GM12873 (cell line): Measurements from ENCODE around the gene SFXN4.

Source experiments
- CTCF ChIP-seq: IDR thresholded peaks from 2 replicates; pipeline ENCODE4 v1.5.1; 2012; ENCODE audit warnings: low read depth, mild to moderate bottlenecking, moderate library complexity, low read length, control low read depth; ENCODE audit not compliant: insufficient read depth; ENCODE audit errors: missing control alignments

SFXN4 gene

GRCh38 chr10:119104654-119105015 lies 60.9 kb downstream of the SFXN4 start:
- no peak for TF ChIP-seq CTCF

- no peak for TF ChIP-seq CTCF
Observed at GRCh38 chr10:119103903-119104653, 61.4 kb downstream of the SFXN4 start, which contains the start of gene DENND10. Gene DENND10 (plus strand): TSS chr10:119104113. CDS start chr10:119104143, 30 bp downstream.

- no peak for TF ChIP-seq CTCF
Observed at GRCh38 chr10:119103241-119103902, 62.1 kb downstream of the SFXN4 start.

GRCh38 chr10:119101366-119102098 lies 64.0 kb downstream of the SFXN4 start:
- no peak for TF ChIP-seq CTCF

- no peak for TF ChIP-seq CTCF
Observed at GRCh38 chr10:119100434-119101238, 64.9 kb downstream of the SFXN4 start.

- TF ChIP-seq CTCF, result no peak
Observed at GRCh38 chr10:119098576-119098975, 66.9 kb downstream of the SFXN4 start.
